PC-9 (cell line): Measurements from ENCODE around the gene ADARB2. TPM values are rescaled to one million over a fixed set of nuclear protein-coding genes. Genes with fewer than 3 reads are reported as not detected.

Experiments used
- BruUV-seq: library from RNA; stranded (reverse); fragments of 400-500 nt; replicated peaks from 2 replicates; lab custom pipeline; 2021; lab: Mats Ljungman, UMichigan
- CTCF ChIA-PET: fragments of 300-600 bp; sonication (Branson Sonifier 250); formaldehyde crosslinking; loops from one replicate; lab custom pipeline; 2022; ENCODE audit warnings: antibody characterized with exemption; lab: Charles Lee
- POLR2A ChIA-PET: fragments of 300-600 bp; sonication (Branson Sonifier 250); formaldehyde crosslinking; loops from one replicate; lab custom pipeline; 2022; ENCODE audit warnings: antibody characterized with exemption; ENCODE audit not compliant: unreplicated experiment; lab: Charles Lee
- DNase-seq, 2 experiments: peaks; one replicate each; pipeline versions ENCODE4 v3.0.0 to v3.0.0-alpha.2; 2015 to 2022; ENCODE audit warnings: mixed read lengths in 1 of 2
- H2AFZ ChIP-seq: fragments of 200-600 bp; sonication (generic); 2 replicates; pipeline ENCODE4 v1.8.1; 2017; ENCODE audit warnings: antibody characterized with exemption
- H3F3A ChIP-seq: fragments of 200-600 bp; sonication (generic); 2 replicates; pipeline ENCODE4 v1.8.1; 2017; ENCODE audit warnings: antibody characterized with exemption, mild to moderate bottlenecking, low read depth; ENCODE audit not compliant: insufficient read depth
- H3K27ac ChIP-seq: fragments of 200-600 bp; sonication (generic); 2 replicates; pipeline ENCODE4 v1.6.1; 2016; ENCODE audit warnings: mixed run types
- H3K27me3 ChIP-seq: fragments of 200-600 bp; sonication (generic); 2 replicates; pipeline ENCODE4 v1.6.1; 2016; ENCODE audit warnings: low read depth, mixed run types; ENCODE audit not compliant: insufficient read depth
- H3K36me3 ChIP-seq: fragments of 200-600 bp; sonication (generic); 2 replicates; pipeline ENCODE4 v1.6.1; 2016; ENCODE audit warnings: low read depth, mixed run types
- H3K4me1 ChIP-seq: fragments of 200-600 bp; sonication (generic); replicated peaks from 2 replicates; pipeline ENCODE4 v1.6.1; 2016; ENCODE audit warnings: mixed run types; ENCODE audit not compliant: insufficient read depth
- H3K4me2 ChIP-seq: fragments of 200-600 bp; sonication (generic); 2 replicates; pipeline ENCODE4 v1.6.1; 2017; ENCODE audit warnings: mixed run types
- H3K4me3 ChIP-seq: fragments of 200-600 bp; sonication (generic); 2 replicates; pipeline ENCODE4 v1.6.1; 2016; ENCODE audit warnings: mixed run types
- H3K79me2 ChIP-seq: fragments of 200-600 bp; sonication (generic); 2 replicates; pipeline ENCODE4 v1.6.1; 2017; ENCODE audit warnings: low read depth, mixed run types
- H3K9me2 ChIP-seq: fragments of 200-600 bp; sonication (generic); 2 replicates; pipeline ENCODE4 v1.8.1; 2017; ENCODE audit warnings: mild to moderate bottlenecking; ENCODE audit not compliant: insufficient read depth
- H3K9me3 ChIP-seq: fragments of 200-600 bp; sonication (generic); 2 replicates; pipeline ENCODE4 v1.8.1; 2016; ENCODE audit warnings: low read depth; ENCODE audit not compliant: insufficient read depth
- H4K20me1 ChIP-seq: fragments of 200-600 bp; sonication (generic); 2 replicates; pipeline ENCODE4 v1.8.1; 2017; ENCODE audit not compliant: insufficient read depth
- EZH2 ChIP-seq: fragments of 200-600 bp; sonication (generic); IDR thresholded peaks from 2 replicates; pipeline ENCODE4 v1.8.0; 2017; ENCODE audit warnings: antibody characterized with exemption, low read depth
- intact Hi-C: fragments of 100-400 bp; cut with micrococcal nuclease; formaldehyde crosslinking; loops from one replicate; pipeline ENCODE4 v1.10.0; 2022; ENCODE audit not compliant: unreplicated experiment
- total RNA-seq: library from RNA; stranded (reverse); gene quantifications from 2 replicates; pipeline ENCODE4 v1.2.3, GENCODE V29; 2021
- TF ChIP-seq, protein P1 (sequence below): fragments of 200-600 bp; sonication (generic); conservative IDR thresholded peaks from 2 replicates; pipeline ENCODE4 v1.6.1; 2017; ENCODE audit warnings: mixed run types, antibody characterized with exemption, mild to moderate bottlenecking, moderate library complexity

Gene ADARB2
- total RNA-seq, 1 experiment from 2014 or later, result not detected

DNA sequence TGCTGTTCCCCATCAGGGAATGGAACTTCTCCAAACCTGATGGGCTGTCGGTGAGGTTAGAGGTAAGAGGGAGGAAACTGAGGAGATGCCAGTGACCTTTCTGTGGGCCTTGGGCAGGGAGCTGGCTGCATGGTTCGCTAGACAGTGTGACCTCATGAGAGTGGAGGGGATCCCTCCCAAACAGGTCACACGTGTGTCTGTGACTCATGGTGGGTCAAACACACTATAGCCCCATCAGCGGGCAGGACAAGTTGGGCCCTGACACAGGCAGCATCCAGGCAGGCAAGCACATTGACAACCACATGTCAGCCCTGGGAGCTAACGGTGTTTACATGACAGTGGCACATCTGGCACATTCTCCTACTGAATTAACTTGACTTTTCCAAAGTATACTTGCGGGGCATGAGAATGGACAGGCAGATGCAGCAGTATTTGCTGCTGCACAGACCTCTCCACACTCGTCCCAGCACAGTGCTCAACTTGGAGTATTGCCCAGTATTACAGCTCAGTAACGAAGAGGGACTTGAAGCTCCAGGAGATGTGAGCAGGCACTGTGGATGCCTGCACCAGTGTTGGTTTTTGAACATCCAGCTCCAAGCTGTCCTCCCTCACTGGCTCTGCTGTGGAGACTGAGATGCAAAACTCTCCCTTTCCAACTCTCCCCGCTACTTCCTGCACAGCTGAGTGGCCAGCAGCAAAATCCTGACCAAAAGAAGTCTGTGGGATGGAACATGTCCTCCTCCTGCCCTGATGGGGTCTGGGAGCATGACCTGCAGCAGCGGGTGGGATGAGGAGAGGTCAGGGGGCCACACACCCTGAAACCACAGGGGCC lies 481.5 kb downstream of the ADARB2 start:
- no peak overlapping the region for H3K27ac ChIP-seq
- no peaks in the 10 kb centered on the region for H3K36me3 ChIP-seq
- CTCF ChIA-PET, result no interaction called here
- no peaks in the 10 kb centered on the region for H3K79me2 ChIP-seq
- no peaks in the 10 kb centered on the region for H4K20me1 ChIP-seq
- no peaks in the 10 kb centered on the region for H3K9me3 ChIP-seq
- no peaks in the 10 kb centered on the region for H3F3A ChIP-seq
- H3K4me3 ChIP-seq, result no peak overlapping the region
- no peaks in the 10 kb centered on the region for H3K4me1 ChIP-seq
- BruUV-seq, result no TSS peak
- no peak overlapping the region for H2AFZ ChIP-seq
- H3K27me3 ChIP-seq, result peaks cover 11% of the 10 kb centered on the region; the same call in 1 of the 2 replicates
- POLR2A ChIA-PET, result no interaction called here
- TF ChIP-seq, protein P1, sequence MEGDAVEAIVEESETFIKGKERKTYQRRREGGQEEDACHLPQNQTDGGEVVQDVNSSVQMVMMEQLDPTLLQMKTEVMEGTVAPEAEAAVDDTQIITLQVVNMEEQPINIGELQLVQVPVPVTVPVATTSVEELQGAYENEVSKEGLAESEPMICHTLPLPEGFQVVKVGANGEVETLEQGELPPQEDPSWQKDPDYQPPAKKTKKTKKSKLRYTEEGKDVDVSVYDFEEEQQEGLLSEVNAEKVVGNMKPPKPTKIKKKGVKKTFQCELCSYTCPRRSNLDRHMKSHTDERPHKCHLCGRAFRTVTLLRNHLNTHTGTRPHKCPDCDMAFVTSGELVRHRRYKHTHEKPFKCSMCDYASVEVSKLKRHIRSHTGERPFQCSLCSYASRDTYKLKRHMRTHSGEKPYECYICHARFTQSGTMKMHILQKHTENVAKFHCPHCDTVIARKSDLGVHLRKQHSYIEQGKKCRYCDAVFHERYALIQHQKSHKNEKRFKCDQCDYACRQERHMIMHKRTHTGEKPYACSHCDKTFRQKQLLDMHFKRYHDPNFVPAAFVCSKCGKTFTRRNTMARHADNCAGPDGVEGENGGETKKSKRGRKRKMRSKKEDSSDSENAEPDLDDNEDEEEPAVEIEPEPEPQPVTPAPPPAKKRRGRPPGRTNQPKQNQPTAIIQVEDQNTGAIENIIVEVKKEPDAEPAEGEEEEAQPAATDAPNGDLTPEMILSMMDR, result no peak
- no peak for TF ChIP-seq EZH2
- intact Hi-C loops, result no loop called here
- no peak for DNase-seq
- H3K4me2 ChIP-seq, result no peak overlapping the region
- H3K9me2 ChIP-seq, result no peaks in the 10 kb centered on the region

- Histone ChIP-seq H3K36me3 (no peaks in the 10 kb centered on the region), H3F3A (no peaks in the 10 kb centered on the region), H3K4me2 (no peak overlapping the region), H3K9me3 (no peaks in the 10 kb centered on the region), H3K4me1 (no peaks in the 10 kb centered on the region), H3K4me3 (no peak overlapping the region), H3K79me2 (no peaks in the 10 kb centered on the region), H3K27ac (no peak overlapping the region), H2AFZ (no peak overlapping the region), H3K27me3 (peaks cover 11% of the 10 kb centered on the region; the same call in 1 of the 2 replicates), H3K9me2 (no peaks in the 10 kb centered on the region), H4K20me1 (no peaks in the 10 kb centered on the region)
- CTCF ChIA-PET, result no interaction called here
- BruUV-seq, result no TSS peak
- POLR2A ChIA-PET, result no interaction called here
- TF ChIP-seq, protein P1, result no peak
- TF ChIP-seq EZH2, result no peak
- DNase-seq, result no peak
- intact Hi-C loops, result no loop called here
Measured at GRCh38 chr10:1255118-1255517, 482.2 kb downstream of the ADARB2 start.

DNA sequence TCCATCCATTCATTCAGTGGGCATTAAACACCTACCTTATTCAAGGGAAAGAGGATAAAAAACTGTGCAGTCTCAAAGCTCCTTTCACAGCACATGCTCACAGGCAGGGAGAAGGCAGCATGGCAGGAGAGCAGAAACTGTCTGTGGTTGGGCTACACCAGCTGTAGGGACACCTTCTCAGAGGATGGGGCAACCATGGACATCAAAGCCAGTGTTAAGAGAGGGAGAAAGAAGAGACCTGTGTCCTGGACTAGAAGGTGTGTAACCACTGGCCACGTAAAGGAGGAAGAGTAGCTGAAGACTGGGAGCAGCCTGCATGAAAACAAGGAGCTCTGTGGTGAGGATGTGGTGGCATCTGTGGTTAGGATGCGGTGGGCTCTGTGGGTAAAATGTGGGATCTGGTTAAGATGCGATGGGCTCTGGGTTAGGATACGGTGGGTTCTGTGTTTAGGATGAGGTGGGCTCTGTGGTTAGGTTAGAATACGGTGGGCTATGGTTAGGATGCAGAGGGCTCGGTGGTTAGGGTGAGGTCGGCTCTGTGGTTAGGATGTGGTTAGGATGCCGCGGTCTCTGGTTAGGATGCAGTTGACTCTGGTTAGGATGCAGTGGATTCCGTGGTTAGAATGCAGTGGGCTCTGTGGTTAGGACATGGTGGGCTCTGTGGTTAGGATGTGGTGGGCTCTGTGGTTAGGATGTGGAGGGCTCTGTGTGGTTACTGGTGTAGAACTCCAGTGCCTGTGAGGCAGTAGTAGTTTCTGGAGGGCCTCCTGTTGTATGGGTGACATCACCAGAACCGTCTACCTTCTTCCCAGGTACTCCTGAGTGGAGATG lies 483.6 kb downstream of the ADARB2 start:
- Histone ChIP-seq H3K4me3 (no peak overlapping the region), H2AFZ (no peak overlapping the region), H3K4me1 (no peaks in the 10 kb centered on the region), H3K79me2 (no peaks in the 10 kb centered on the region), H4K20me1 (no peaks in the 10 kb centered on the region), H3F3A (no peaks in the 10 kb centered on the region), H3K9me2 (no peaks in the 10 kb centered on the region), H3K27me3 (peaks cover 11% of the 10 kb centered on the region; the same call in 1 of the 2 replicates), H3K9me3 (no peaks in the 10 kb centered on the region), H3K27ac (no peak overlapping the region), H3K4me2 (no peak overlapping the region), H3K36me3 (no peaks in the 10 kb centered on the region)
- no peak for TF ChIP-seq EZH2
- TF ChIP-seq, protein P1, result no peak
- no peak for DNase-seq
- no TSS peak for BruUV-seq
- intact Hi-C loops, result no loop called here
- ChIA-PET CTCF (no interaction called here), POLR2A (no interaction called here)
